Measurements from ENCODE around the gene LRRFIP1.

Gene LRRFIP1

GRCh38 chr2:237693291-237693994 is 66.1 kb downstream of the LRRFIP1 start:
- Histone ChIP-seq H3K79me2 (ENCODE audit: control insufficient read depth, low read length) (peaks cover 67% of the 10 kb centered on the region), H3K36me3 (ENCODE audit: control insufficient read depth, low read length) (peaks cover 36% of the 10 kb centered on the region), H4K20me1 (ENCODE audit: control insufficient read depth, insufficient read depth, low read depth, low read length) (peaks cover 15% of the 10 kb centered on the region), H3K9me3 (ENCODE audit: control insufficient read depth, insufficient read depth, low read length) (no peaks in the 10 kb centered on the region), H3K27me3 (ENCODE audit: control insufficient read depth, low read length) (no peaks in the 10 kb centered on the region), H3K4me2 (ENCODE audit: low read length) (peak overlapping the region; percentile 100), H3K27ac (ENCODE audit: low read depth, low read length) (peak overlapping the region; percentile 96), H3K9me2 (replicated peaks; ENCODE audit: control insufficient read depth, low read length) (no peaks in the 10 kb centered on the region), H3K4me3 (ENCODE audit: low read length) (peak overlapping the region; percentile 89), H3F3A (ENCODE audit: control insufficient read depth, insufficient read depth) (peaks cover 25% of the 10 kb centered on the region), H3K4me1 (ENCODE audit: control insufficient read depth, low read length) (peaks cover 65% of the 10 kb centered on the region)
- no peak for TF ChIP-seq EZH2phosphoT487 (IDR thresholded peaks at IDR 0.05; ENCODE audit: borderline replicate concordance, low read length)
- TF ChIP-seq CTCF (IDR thresholded peaks at IDR 0.05; ENCODE audit: low read depth, low read length, poor library complexity, severe bottlenecking) = no peak

- H3K4me1 ChIP-seq (ENCODE audit: control insufficient read depth, low read length) = peaks cover 70% of the 10 kb centered on the region
- no peaks in the 10 kb centered on the region for H3K27me3 ChIP-seq (ENCODE audit: control insufficient read depth, low read length)
- no peaks in the 10 kb centered on the region for H3K9me2 ChIP-seq (replicated peaks; ENCODE audit: control insufficient read depth, low read length)
- no peaks in the 10 kb centered on the region for H3K9me3 ChIP-seq (ENCODE audit: control insufficient read depth, insufficient read depth, low read length)
- peaks cover 22% of the 10 kb centered on the region for H3F3A ChIP-seq (ENCODE audit: control insufficient read depth, insufficient read depth)
- H3K79me2 ChIP-seq (ENCODE audit: control insufficient read depth, low read length) = peaks cover 78% of the 10 kb centered on the region
- peaks cover 42% of the 10 kb centered on the region for H3K36me3 ChIP-seq (ENCODE audit: control insufficient read depth, low read length)
- H4K20me1 ChIP-seq (ENCODE audit: control insufficient read depth, insufficient read depth, low read depth, low read length) = peaks cover 18% of the 10 kb centered on the region
- no peak for TF ChIP-seq EZH2phosphoT487 (IDR thresholded peaks at IDR 0.05; ENCODE audit: borderline replicate concordance, low read length)
- TF ChIP-seq CTCF (IDR thresholded peaks at IDR 0.05; ENCODE audit: low read depth, low read length, poor library complexity, severe bottlenecking) = peak; percentile 63
- H3K4me3 ChIP-seq (ENCODE audit: low read length) = peak overlapping the region; percentile 89
- H3K27ac ChIP-seq (ENCODE audit: low read depth, low read length) = peak overlapping the region; percentile 96
- peak overlapping the region; percentile 100 for H3K4me2 ChIP-seq (ENCODE audit: low read length)
Measured at GRCh38 chr2:237694415-237695194, 67.2 kb downstream of the LRRFIP1 start.

DNA sequence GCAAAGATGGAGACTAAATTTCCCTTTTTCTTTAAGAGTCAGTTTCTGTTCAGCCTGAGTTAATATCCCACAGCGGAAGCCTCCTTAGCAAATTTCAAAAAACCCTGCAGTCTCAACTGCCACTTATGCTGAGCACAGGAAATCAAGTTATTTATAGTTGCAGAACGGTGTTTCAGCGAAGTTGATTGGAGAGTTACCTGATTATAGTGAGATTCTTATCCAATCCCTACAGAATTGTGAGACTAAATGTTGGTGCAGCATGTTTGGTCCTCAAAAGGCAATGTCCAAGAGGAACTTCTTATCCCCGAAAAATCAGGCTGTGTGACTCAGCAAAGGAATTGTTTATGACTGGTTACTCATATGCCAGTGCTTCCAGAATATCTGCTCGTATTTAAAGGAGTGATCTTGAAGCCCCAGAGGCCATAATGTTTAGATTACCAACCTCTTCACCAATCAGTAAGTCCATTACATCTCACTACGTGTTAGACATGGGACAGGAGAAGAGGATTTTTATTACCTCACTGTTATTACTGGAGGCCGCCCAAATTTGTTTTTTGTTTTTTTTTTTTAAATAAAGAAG is 67.9 kb downstream of the LRRFIP1 start:
- no peak for TF ChIP-seq EZH2phosphoT487 (IDR thresholded peaks at IDR 0.05; ENCODE audit: borderline replicate concordance, low read length)
- no peak for TF ChIP-seq CTCF (IDR thresholded peaks at IDR 0.05; ENCODE audit: low read depth, low read length, poor library complexity, severe bottlenecking)
- Histone ChIP-seq H4K20me1 (ENCODE audit: control insufficient read depth, insufficient read depth, low read depth, low read length) (peaks cover 25% of the 10 kb centered on the region), H3K36me3 (ENCODE audit: control insufficient read depth, low read length) (peaks cover 48% of the 10 kb centered on the region), H3K4me2 (ENCODE audit: low read length) (peak overlapping the region; percentile 100), H3K9me2 (replicated peaks; ENCODE audit: control insufficient read depth, low read length) (no peaks in the 10 kb centered on the region), H3K79me2 (ENCODE audit: control insufficient read depth, low read length) (peaks cover 85% of the 10 kb centered on the region), H3K4me3 (ENCODE audit: low read length) (peak overlapping the region; percentile 89), H3K4me1 (ENCODE audit: control insufficient read depth, low read length) (peaks cover 72% of the 10 kb centered on the region), H3K9me3 (ENCODE audit: control insufficient read depth, insufficient read depth, low read length) (no peaks in the 10 kb centered on the region), H3K27me3 (ENCODE audit: control insufficient read depth, low read length) (no peaks in the 10 kb centered on the region), H3K27ac (ENCODE audit: low read depth, low read length) (peak overlapping the region; percentile 96), H3F3A (ENCODE audit: control insufficient read depth, insufficient read depth) (peaks cover 18% of the 10 kb centered on the region)
